ENCODE measurements around the gene ECHDC1.
"Not testable (repeated sequence)": the region's sequence is repeated elsewhere in the genome, so short reads cannot be mapped to it uniquely, and the experiment has no call there.

The ECHDC1 gene

GRCh38 chr6:127342946-127343808 lies at the start of gene ECHDC1:
Gene ECHDC1, minus strand, starts transcription at chr6:127343609. Its CDS starts 12,581 bp downstream, at chr6:127331028.
- peak; percentile 76 to 77 for DNase-seq

GRCh38 chr6:127392301-127392700 lies 48.9 kb upstream of the ECHDC1 start:
- no peak for DNase-seq

DNA sequence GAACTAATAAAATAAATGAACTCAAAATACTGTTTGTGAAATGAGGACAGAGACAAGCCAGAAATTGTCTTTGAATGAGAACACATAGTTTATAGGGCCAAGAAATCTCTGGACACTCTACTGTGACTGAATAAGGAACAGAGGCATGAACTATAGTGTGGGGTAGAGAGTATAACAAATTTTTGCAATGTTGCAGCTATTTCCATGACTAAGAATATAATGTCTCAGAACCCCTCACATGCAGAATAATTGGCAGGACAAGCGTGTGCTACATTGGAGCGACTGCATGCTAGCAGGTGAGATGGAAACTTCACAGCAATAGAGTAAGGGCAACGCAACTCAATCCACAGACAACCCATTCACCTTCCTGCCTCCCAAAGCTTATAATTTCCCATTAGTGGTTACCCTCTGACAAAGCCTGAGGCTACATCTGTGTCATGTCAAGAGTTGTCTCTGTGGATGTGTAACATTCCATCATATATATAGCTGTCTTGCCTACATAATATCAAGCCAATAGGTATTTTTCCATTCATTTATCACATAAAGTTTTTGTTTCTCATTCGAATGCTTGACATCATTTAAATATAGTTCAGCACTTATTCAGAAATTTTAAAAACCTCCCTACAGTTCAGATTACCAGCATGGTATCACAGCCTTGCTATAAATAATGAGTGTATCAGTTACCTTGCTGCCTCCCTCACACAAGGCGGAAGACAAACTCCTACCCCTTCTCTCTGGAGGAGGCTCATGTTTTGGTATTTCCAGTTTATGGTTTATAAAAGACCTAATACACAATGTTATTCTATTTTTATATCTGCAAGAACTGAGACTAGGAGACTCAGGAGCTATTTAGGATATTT lies 47.9 kb upstream of the ECHDC1 start:
- no peak for DNase-seq

DNA sequence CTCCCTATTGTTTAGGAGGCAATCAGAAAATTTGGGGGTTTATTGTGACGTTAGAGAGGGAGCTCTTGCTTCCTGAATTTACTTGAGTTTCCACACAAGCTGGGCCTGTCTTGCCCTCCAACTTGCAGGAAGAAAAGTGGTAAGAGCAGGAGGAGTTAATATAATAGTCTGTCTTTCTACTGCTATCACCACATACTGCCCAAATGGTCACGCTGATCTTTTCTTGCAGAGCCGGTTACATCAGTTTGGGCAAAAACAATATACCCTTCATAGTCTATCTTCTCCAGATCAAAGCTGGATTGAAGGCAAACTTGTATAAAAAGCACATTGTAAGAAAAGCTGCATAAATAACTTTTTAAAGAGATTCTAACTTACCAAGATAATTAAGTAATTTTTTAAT lies 46.3 kb upstream of the ECHDC1 start:
- DNase-seq: no peak

DNA sequence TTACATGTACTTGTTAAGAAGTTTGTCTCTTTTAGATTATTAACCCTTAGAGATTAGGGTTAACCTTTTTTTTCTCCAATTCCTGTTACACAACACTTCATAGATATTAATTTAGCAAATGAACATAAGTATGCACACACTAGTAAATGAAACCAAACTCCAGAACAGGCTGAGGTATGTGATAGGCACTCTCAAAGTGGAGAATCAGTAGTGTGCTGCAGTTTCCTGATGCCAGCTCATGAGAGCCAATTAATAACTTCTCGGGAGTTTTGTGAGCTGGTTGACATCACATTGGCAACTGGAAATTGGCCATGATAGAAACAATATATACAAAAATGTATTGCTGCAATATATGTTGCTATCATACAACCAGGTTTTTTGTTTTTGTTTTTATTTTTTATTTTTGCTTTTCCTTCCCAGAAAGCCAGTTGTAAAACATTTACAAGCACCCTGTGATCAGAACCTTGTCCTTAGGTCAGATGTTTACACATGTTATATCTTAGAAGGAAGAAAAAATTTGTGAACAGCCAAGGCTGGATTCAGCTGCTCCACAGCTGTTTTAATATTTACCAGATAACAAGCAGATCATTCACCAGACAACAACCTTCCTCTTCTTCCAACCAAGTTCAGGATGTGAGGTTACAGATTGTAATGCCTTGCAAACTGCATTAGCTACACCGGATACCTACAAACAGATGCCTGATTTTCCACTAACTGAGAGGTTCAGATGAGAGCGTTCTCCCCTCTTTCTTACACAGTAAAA lies 42.4 kb upstream of the ECHDC1 start:
- DNase-seq: no peak

DNA sequence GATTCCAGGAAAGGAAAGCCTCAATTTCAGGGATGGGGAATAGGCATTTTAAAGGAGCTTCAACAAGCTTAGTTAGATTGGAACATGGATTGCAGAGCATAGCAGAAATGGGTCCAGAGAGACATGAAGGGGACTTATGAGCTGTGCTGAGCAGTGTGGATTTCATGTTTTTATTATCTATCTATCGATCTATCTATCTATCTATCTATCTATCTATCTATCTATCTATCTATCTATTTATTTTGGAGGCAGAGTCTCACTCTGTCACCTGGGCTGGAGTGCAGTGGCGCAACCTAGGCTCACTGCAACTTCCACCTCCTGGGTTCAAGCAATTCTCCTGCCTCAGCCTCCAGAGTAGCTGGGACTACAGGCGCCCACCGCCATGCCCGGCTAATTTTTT lies 41.4 kb upstream of the ECHDC1 start:
- not testable (repeated sequence) for DNase-seq

DNA sequence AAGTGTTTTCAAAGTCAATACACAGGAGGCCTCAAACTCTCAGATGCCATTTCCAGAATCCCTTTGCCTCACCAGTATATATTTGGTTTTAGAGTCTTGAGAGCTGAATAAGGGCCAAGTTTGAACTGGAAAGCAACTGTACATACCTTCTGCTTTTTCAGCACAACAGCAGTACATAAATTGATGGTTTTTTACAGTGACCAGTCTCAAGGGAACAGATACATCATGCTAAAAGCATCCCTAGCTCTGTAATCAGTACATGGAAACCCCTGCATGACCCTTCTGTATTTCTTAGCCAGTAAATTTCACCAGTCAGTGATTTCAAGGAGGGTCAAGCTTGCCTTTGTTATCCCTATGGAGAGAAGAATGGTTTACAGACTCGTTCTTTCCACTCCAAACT lies 40.6 kb upstream of the ECHDC1 start:
- DNase-seq: no peak

GRCh38 chr6:127382413-127382812 lies 39.0 kb upstream of the ECHDC1 start:
- DNase-seq: no peak

- no peak for DNase-seq
Observed at GRCh38 chr6:127381384-127381783, 38.0 kb upstream of the ECHDC1 start.

GRCh38 chr6:127376685-127377084 lies 33.3 kb upstream of the ECHDC1 start:
- DNase-seq: no peak

DNA sequence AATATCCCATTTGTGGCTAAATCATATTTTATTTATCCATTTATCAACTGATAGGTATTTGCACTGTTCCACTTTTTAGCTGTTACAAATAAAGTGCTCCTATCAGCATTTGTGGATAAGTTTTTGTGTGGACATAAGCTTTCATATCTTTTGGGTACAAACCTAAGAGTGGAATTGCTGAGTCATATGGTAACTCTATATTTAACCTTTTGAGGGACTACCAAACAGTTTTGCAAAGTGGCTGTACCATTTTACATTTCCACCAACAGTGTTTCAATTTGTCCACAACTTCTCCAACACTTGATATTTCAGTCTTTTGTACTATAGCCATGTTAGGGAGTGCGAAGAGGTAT lies 23.6 kb upstream of the ECHDC1 start:
- no peak for DNase-seq

DNA sequence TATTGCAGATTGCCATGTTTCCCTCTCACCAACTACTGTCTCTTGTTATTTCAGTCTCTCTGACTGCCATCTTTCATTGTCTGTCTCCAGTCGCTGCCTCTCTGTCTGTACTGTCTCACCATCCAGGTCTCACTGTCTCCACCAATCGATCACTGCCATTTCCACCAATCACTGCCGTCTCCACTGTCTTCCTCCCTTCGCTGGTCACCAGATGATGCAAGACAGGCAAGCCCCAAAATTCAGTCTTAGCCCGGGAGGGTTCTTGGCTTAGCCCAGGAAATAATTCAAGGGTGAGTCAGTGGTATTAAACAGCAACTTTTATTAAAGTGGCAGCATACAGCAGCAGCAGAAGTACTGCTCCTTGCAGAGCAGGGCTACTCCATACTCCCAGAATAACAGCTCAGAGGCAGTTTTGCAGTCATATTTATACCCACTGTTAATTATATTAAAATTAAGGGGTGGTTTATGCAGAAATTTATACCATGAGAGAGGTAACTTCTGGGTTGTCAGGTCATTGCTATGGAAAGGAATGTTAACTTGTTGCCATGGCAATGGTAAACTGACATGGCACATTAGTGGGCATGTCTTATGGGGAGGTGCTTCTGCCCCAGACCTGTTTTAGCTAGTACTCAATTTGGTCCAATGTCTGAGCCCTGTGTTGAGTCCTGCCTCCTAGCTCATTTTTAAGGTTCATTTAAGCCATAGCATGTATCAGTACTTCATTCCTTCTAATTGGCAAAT lies 23.0 kb upstream of the ECHDC1 start:
- no peak for DNase-seq

DNA sequence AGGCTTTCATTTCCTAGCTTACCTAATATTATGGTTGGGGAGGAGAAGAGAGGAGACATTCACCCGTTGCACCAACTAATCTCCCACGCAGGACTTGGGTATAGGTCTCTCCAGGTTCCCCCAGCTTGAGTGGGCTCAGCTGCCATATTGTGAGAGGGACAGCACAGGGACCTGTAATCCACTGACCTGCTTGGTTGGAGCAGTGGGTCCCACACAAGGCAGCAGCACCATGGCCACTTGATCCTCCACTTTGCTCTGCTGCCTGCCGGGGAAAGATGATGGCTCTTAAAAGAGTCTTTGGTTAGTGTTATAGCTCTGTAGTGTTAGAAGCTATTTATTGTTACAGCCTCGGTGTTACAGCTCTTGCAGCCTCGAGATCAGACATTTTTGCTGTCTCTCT lies 22.5 kb upstream of the ECHDC1 start:
- no peak for DNase-seq

- DNase-seq: no peak
Observed at GRCh38 chr6:127352524-127352923, 9.1 kb upstream of the ECHDC1 start.

DNA sequence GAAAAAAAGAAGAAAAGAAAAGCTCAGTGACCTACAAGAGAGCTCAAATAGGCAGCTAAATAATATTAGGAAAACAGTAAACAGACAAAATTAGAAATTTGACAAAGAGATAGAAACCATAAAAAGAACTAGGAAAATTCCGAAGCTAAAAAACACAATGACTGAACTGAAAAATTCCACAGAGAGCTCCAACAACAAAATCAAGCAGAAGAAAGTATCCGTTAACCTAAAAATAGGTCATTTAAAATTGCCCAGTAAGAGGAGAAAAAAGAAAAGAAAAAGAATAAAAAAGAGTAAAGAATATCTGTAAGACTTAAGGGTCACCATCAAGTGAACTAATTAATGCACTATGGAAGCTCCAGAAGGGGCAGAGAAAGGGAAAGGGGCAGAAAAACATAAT lies 6.6 kb upstream of the ECHDC1 start:
- no peak for DNase-seq

GRCh38 chr6:127348028-127348661 lies 4.7 kb upstream of the ECHDC1 start:
- no peak for DNase-seq

GRCh38 chr6:127347178-127347577 lies 3.8 kb upstream of the ECHDC1 start:
- no peak for DNase-seq

GRCh38 chr6:127345521-127345920 lies 2.1 kb upstream of the ECHDC1 start:
- DNase-seq: no peak

DNA sequence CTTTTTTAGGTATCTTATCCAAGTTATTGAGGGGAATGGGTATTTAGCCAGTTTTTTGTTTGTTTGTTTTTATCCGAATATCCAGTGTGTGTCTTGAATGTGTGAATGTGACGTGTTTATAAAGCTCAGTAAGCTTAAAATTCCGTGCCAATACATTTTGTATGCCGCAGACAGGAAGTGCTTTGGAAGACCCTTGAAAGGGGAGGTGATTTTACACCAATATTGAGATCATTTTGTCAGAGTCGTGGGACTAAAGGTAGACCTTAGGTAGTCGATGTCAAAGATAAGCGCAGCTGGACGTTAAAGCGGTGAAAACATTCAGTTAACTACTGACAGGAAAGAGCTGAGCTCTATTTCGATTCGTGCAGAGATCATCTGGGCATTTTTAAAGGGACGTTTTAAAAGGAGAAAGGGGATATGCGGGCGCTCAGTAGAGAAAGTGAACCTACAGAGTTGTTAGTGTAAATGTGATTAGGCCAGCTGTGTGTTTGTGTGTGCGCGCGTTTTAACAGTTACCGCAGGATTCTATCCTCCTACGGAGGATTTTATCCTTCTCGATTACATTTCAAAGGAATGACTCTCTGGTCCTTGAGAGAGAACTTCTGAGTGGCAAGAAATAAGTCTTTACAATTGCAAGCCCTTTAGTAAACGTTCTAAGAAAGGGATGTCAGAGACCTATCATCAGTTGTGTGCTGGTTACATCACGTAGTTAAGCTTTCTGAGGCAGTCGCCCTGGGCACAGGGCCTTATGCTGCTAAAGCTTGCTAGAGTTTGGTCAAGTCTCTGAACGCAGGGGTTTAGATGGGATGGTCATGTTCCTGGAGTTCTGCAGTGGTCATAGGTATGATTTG lies 625 bp upstream of the ECHDC1 start:
- DNase-seq: peak in 1 of 2 experiments; percentile 6

DNA sequence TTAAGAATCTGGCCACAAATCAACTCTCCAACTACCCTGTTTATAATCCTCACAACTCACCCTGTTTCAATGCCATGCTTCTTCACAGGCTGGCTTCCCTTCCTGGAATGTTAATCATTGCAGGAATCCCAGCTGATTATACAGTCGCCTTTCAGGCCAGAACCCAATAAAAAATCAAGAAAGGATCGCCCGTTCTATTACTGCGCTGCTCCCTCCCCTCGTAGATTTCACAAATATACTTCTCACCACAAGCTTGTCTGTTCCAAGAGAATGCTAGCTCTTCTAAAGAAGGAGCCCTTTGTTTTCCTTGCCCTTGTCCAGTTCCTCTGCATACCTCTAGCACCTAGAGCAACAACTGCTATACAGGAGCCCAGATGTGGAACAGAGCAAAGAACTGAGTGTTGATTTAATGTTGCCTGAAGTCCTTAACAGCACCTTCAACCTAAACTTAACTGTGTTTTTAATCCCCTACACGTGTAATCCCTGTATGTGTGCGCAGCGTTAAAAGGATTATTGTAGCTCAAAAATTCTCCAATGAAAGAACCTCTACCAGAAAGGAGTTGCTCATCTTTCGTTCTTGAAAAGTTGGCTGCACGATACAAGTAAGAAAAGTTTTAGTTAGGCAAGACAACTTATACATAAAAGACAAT lies 988 bp downstream of the ECHDC1 start:
- no peak for DNase-seq
